WTC11 (cell line): Measurements from ENCODE around the gene SMC5. TPM values are rescaled to one million over a fixed set of nuclear protein-coding genes. Genes with fewer than 3 reads are reported as not detected.

ENCODE experiments used
- ATAC-seq: fragments of 200-7000 bp; cut with Tn5 transposase; 2 replicates; pipeline ENCODE4 v1.10.0; 2021; ENCODE audit warnings: mild to moderate bottlenecking, moderate library complexity
- CTCF ChIA-PET: fragments of 300-600 bp; sonication (Branson Sonifier 250); formaldehyde crosslinking; loops from one replicate; lab custom pipeline; 2021; ENCODE audit warnings: antibody characterized with exemption; lab: Charles Lee
- POLR2A ChIA-PET: fragments of 350-600 bp; sonication (Branson Sonifier 250); formaldehyde crosslinking; loops from one replicate; lab custom pipeline; 2021; ENCODE audit warnings: antibody characterized with exemption; lab: Charles Lee
- DNase-seq: peaks from one replicate; pipeline ENCODE4 v3.0.0; 2021; ENCODE audit warnings: low spot score
- H3K27ac Mint-ChIP-seq: 2 replicates; pipeline ENCODE4 v1.8.0; 2021; ENCODE audit warnings: mixed read lengths
- H3K27me3 Mint-ChIP-seq: 2 replicates; pipeline ENCODE4 v1.8.0; 2021; ENCODE audit warnings: low read depth, mild to moderate bottlenecking, moderate library complexity, mixed read lengths
- H3K36me3 Mint-ChIP-seq: 2 replicates; pipeline ENCODE4 v1.8.0; 2021; ENCODE audit warnings: mixed read lengths
- H3K4me1 Mint-ChIP-seq: 2 replicates; pipeline ENCODE4 v1.8.0; 2022; ENCODE audit warnings: mixed read lengths
- H3K4me3 Mint-ChIP-seq: 2 replicates; pipeline ENCODE4 v1.8.0; 2021; ENCODE audit warnings: mild to moderate bottlenecking, moderate library complexity, mixed read lengths
- H3K9me3 Mint-ChIP-seq: 2 replicates; pipeline ENCODE4 v1.8.0; 2021; ENCODE audit warnings: mixed read lengths
- AFF4 ChIP-seq: sonication (generic); formaldehyde crosslinking; IDR thresholded peaks from 2 replicates; pipeline ENCODE4 v1.8.1; 2023; ENCODE audit warnings: mild to moderate bottlenecking, missing genetic modification reagents, borderline replicate concordance
- CTCF ChIP-seq: fragments of 200-600 bp; IDR thresholded peaks from 2 replicates; pipeline ENCODE4 v1.8.0; 2022; ENCODE audit warnings: antibody characterized with exemption
- E2F1 ChIP-seq: sonication (generic); formaldehyde crosslinking; IDR thresholded peaks from 2 replicates; pipeline ENCODE4 v1.8.0; 2022; ENCODE audit warnings: mild to moderate bottlenecking, missing genetic modification reagents
- ESRRA ChIP-seq: sonication (generic); formaldehyde crosslinking; IDR thresholded peaks from 2 replicates; pipeline ENCODE4 v1.8.1; 2022; ENCODE audit warnings: mild to moderate bottlenecking, missing genetic modification reagents, borderline replicate concordance
- ETV6 ChIP-seq: sonication (generic); formaldehyde crosslinking; IDR thresholded peaks from 2 replicates; pipeline ENCODE4 v1.8.1; 2022; ENCODE audit warnings: mild to moderate bottlenecking, missing genetic modification reagents
- MXD4 ChIP-seq: fragments of 250-450 bp; sonication (Bioruptor Pico); IDR thresholded peaks from 2 replicates; pipeline ENCODE4 v1.8.0; 2021; ENCODE audit warnings: mild to moderate bottlenecking, moderate library complexity, borderline replicate concordance
- NR1H2 ChIP-seq: sonication (generic); formaldehyde crosslinking; IDR thresholded peaks from 2 replicates; pipeline ENCODE4 v1.9.0; 2021; ENCODE audit warnings: mild to moderate bottlenecking, moderate library complexity, missing genetic modification reagents
- NR3C1 ChIP-seq: sonication (generic); formaldehyde crosslinking; conservative IDR thresholded peaks from 2 replicates; pipeline ENCODE4 v1.8.1; 2023; ENCODE audit warnings: low read depth, mild to moderate bottlenecking, missing genetic modification reagents
- PRDM15 ChIP-seq: sonication (generic); formaldehyde crosslinking; IDR thresholded peaks from 2 replicates; pipeline ENCODE4 v1.8.0; 2022; ENCODE audit warnings: missing genetic modification reagents
- SOX15 ChIP-seq: fragments of 250-450 bp; sonication (Bioruptor Pico); IDR thresholded peaks from 2 replicates; pipeline ENCODE4 v1.9.0; 2021; ENCODE audit warnings: mild to moderate bottlenecking
- SP1 ChIP-seq: sonication (generic); formaldehyde crosslinking; conservative IDR thresholded peaks from 2 replicates; pipeline ENCODE4 v1.8.1; 2022; ENCODE audit warnings: missing genetic modification reagents
- ZNF232 ChIP-seq: sonication (generic); formaldehyde crosslinking; IDR thresholded peaks from 2 replicates; pipeline ENCODE4 v1.8.0; 2022; ENCODE audit warnings: mild to moderate bottlenecking, missing genetic modification reagents
- total RNA-seq: library from RNA; stranded (reverse); gene quantifications from 3 replicates; pipeline ENCODE4 v1.2.3, GENCODE V29; 2021

The SMC5 gene
- total RNA-seq, 1 experiment from 2014 or later: 20.2 TPM

DNA sequence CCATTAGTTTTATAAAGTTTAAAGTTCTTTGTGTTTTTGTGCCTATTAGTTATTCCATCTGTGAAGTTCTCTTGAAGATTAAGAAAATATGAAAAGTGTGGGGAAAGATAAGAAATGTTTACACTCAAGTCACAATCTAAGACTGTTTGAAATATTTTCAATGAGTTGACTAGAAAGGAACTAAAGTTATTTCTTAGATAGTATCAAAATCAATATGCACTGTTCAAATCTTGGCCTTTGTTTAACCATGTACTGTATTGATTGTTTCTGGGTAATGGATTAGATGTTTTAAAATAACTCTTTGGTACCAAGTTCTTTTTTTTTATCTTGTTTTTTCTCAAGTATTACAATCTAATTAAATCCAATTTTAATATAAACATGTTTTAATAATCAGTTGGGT, 46.0 kb downstream of the SMC5 start:
- Mint-ChIP-seq H3K4me1 (no peaks in the 10 kb centered on the region), H3K4me3 (no peak overlapping the region), H3K9me3 (peaks cover 4% of the 10 kb centered on the region; the same call in 1 of the 2 replicates), H3K27me3 (no peaks in the 10 kb centered on the region), H3K27ac (no peak overlapping the region), H3K36me3 (peaks cover 43% of the 10 kb centered on the region)
- no peak for ATAC-seq
- TF ChIP-seq E2F1 (CRISPR knock-in tag) (no peak), ZNF232 (CRISPR knock-in tag) (no peak), ETV6 (CRISPR knock-in tag) (no peak)
- DNase-seq: no peak
- ChIA-PET POLR2A (no interaction called here), CTCF (no interaction called here)

DNA sequence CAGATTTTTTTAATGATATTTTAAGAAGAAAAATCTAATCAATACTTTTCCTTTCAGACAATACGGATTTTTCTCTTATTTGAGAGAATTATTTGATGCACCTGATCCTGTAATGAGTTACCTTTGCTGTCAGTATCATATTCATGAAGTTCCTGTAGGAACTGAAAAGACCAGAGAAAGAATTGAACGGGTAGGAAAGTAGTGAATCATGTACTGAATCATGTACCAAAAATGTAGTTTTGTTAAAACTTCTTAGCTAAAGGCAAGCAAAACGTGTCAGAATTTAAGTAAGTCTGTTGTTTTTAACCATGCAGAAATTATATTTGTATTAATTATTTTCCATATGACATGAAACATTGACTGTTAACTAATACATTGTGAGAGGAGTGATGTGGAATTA, 56.6 kb downstream of the SMC5 start:
- no peak for ATAC-seq
- ChIA-PET POLR2A (no interaction called here), CTCF (no interaction called here)
- no peak for DNase-seq
- Mint-ChIP-seq H3K4me3 (no peak overlapping the region), H3K27ac (no peak overlapping the region), H3K36me3 (peaks cover 24% of the 10 kb centered on the region), H3K27me3 (no peaks in the 10 kb centered on the region), H3K9me3 (no peaks in the 10 kb centered on the region), H3K4me1 (no peaks in the 10 kb centered on the region)
- TF ChIP-seq ESRRA (CRISPR knock-in tag) (no peak), PRDM15 (CRISPR knock-in tag) (no peak), MXD4 (CRISPR knock-in tag) (no peak), NR3C1 (CRISPR knock-in tag) (no peak), SP1 (CRISPR knock-in tag) (no peak), SOX15 (CRISPR knock-in tag) (no peak), AFF4 (CRISPR knock-in tag) (no peak)

GRCh38 chr9:70318002-70318401, 59.2 kb downstream of the SMC5 start:
- DNase-seq (peak; percentile 19), ATAC-seq (peak; percentile 81)
- H3K4me3 Mint-ChIP-seq: no peak overlapping the region
- POLR2A ChIA-PET: no interaction called here
- H3K9me3 Mint-ChIP-seq: no peaks in the 10 kb centered on the region
- no peak overlapping the region for H3K27ac Mint-ChIP-seq
- CTCF ChIA-PET: interaction anchor here (0.7 to 1.3 kb wide), 2 partner anchors 12 to 286 kb away, joined by 3 to 4 read pairs; no protein-coding TSS in a partner anchor
- peaks cover 19% of the 10 kb centered on the region for H3K36me3 Mint-ChIP-seq
- TF ChIP-seq CTCF (0 out of 2 replicates have a peak, but pooled peaks have one; percentile 37), NR1H2 (CRISPR knock-in tag) (no peak)
- H3K4me1 Mint-ChIP-seq: no peaks in the 10 kb centered on the region
- no peaks in the 10 kb centered on the region for H3K27me3 Mint-ChIP-seq
